ENCODE data around the gene TNS2. TPM values are rescaled to one million over a fixed set of nuclear protein-coding genes. Genes with fewer than 3 reads are reported as not detected.
A peak's percentile ranks its signal among the peaks of the same experiment; 100 is the strongest.

Gene TNS2
- total and polyA plus RNA-seq, 4 donors: 130 to 412 (median 236) TPM

DNA sequence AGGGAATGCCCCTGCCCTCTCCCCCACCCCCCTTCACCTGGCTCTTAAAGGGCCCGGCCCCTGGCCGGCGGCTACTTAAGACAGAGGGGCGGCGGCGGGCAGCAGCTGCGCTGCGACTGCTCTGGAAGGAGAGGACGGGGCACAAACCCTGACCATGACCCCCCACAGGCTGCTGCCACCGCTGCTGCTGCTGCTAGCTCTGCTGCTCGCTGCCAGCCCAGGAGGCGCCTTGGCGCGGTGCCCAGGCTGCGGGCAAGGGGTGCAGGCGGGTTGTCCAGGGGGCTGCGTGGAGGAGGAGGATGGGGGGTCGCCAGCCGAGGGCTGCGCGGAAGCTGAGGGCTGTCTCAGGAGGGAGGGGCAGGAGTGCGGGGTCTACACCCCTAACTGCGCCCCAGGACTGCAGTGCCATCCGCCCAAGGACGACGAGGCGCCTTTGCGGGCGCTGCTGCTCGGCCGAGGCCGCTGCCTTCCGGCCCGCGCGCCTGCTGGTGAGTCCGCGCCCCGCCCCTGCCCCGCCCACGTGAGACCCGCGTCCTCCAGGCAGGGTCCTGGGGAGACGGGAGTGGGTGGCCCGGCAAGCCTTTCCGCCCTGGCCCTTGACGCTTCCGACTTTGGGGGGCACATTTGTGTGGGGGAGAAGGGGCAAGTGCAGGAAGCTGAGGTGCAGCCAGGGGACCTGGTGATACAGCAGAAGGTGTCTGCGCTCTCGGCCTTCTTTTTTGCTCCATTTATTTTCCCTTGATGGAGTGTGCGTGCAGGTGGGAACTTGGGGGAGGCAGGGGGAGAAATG is 47.9 kb downstream of the TNS2 start, which contains the start of gene IGFBP6:
IGFBP6 (plus strand) TSS at position 104 of the 790 bp plus-strand sequence; CDS start at position 155, 51 bp downstream.
- DNase-seq (peak; percentile 83 to 91), ATAC-seq (ENCODE audit: low FRiP score) (peak; percentile 82)
- H3K4me1 ChIP-seq (ENCODE audit: control insufficient read depth in 1 of 2, insufficient read depth in 2 of 2, low read length in 2 of 2): no peaks in the 10 kb centered on the region
- peak within 1 kb of the TSS; percentile 55 to 87 for H3K4me3 ChIP-seq (ENCODE audit: low read length in 2 of 2)
- 1% methylated on average over 28 to 51 of the region's 51 CpGs for WGBS, 2 donors
- H3K27ac ChIP-seq (ENCODE audit: low read depth in 1 of 2, low read length in 2 of 2): peak within 1 kb of the TSS; percentile 60 to 97
- H3K36me3 ChIP-seq (ENCODE audit: control insufficient read depth in 1 of 2, insufficient read depth in 2 of 2, low read length in 1 of 2): no peaks in the 10 kb centered on the region
- H3K9me3 ChIP-seq (ENCODE audit: control insufficient read depth, low read length): no peaks in the 10 kb centered on the region
- intact Hi-C loops (cut with DNase I): loop anchor here in 1 of 2 donors (2.0 kb wide), 2 partner anchors 19 to 31 kb away; partner anchors contain the start of gene SPRYD3
- H3K27me3 ChIP-seq (ENCODE audit: control insufficient read depth in 1 of 2, insufficient read depth in 2 of 2, low read length in 1 of 2): no peaks in the 10 kb centered on the region

DNA sequence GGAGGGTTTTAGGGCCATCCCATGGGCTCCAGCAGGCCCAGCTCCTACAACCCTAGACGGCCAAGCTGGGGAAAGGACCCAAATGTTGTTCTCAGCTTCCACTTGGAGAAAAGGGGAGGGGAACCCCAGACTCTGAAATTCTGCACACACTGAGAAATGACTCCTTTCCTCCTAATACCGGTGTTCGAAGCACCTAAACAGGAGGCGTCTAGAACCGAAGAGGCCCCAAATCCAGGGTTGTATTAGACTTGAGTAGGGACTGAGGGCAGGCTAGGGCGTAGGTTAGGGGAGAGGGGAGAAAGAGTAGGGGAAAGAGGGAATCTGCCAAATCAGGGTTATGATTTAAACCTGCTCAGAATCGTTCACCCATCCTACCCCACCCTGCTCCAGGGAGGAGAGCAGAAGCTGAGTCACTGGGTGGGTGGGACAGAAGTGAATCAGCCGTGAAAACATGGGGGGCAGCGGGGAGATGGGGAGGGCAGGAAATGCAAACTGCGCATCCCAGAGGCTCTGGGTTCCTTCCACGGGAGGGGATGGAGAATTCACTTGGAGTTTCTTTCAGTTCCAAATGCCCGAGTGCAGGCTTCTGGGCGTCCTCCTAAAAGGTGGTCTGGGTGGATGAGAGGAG is 48.6 kb downstream of the TNS2 start:
- WGBS, 2 donors: 23 to 24% methylated on average over 13 of the region's 13 CpGs
- H3K4me1 ChIP-seq (ENCODE audit: control insufficient read depth in 1 of 2, insufficient read depth in 2 of 2, low read length in 2 of 2): no peaks in the 10 kb centered on the region
- no peaks in the 10 kb centered on the region for H3K27me3 ChIP-seq (ENCODE audit: control insufficient read depth in 1 of 2, insufficient read depth in 2 of 2, low read length in 1 of 2)
- DNase-seq: peak; percentile 78 to 87
- H3K4me3 ChIP-seq (ENCODE audit: low read length in 2 of 2): peak overlapping the region; percentile 55 to 87
- H3K9me3 ChIP-seq (ENCODE audit: control insufficient read depth, low read length): no peaks in the 10 kb centered on the region
- intact Hi-C loops (cut with DNase I): loop anchor here in 1 of 2 donors (2.0 kb wide), 1 partner anchor 20 kb away; the partner anchor contains the start of gene SPRYD3
- no peaks in the 10 kb centered on the region for H3K36me3 ChIP-seq (ENCODE audit: control insufficient read depth in 1 of 2, insufficient read depth in 2 of 2, low read length in 1 of 2)
- H3K27ac ChIP-seq (ENCODE audit: low read depth in 1 of 2, low read length in 2 of 2): peak overlapping the region; percentile 60 to 97
- ATAC-seq (ENCODE audit: low FRiP score): peak; percentile 72

GRCh38 chr12:53099071-53099882 is 49.4 kb downstream of the TNS2 start:
- ATAC-seq (ENCODE audit: low FRiP score) (peak; percentile 89), DNase-seq (peak; percentile 94 to 98)
- Histone ChIP-seq H3K27me3 (ENCODE audit: control insufficient read depth in 1 of 2, insufficient read depth in 2 of 2, low read length in 1 of 2) (no peaks in the 10 kb centered on the region), H3K9me3 (ENCODE audit: control insufficient read depth, low read length) (no peaks in the 10 kb centered on the region), H3K27ac (ENCODE audit: low read depth in 1 of 2, low read length in 2 of 2) (peak overlapping the region; percentile 60 to 78), H3K4me3 (ENCODE audit: low read length in 2 of 2) (no peak overlapping the region), H3K36me3 (ENCODE audit: control insufficient read depth in 1 of 2, insufficient read depth in 2 of 2, low read length in 1 of 2) (no peaks in the 10 kb centered on the region), H3K4me1 (ENCODE audit: control insufficient read depth in 1 of 2, insufficient read depth in 2 of 2, low read length in 2 of 2) (no peaks in the 10 kb centered on the region)
- WGBS, 2 donors: 16 to 19% methylated on average over 6 of the region's 6 CpGs
- intact Hi-C loops (cut with DNase I): loop anchor here in 1 of 2 donors (2.0 kb wide), 1 partner anchor 20 kb away; the partner anchor contains the start of gene SPRYD3

- H3K4me3 ChIP-seq (ENCODE audit: low read length in 2 of 2): no peak overlapping the region
Measured at GRCh38 chr12:53100466-53101151, 50.7 kb downstream of the TNS2 start.

DNA sequence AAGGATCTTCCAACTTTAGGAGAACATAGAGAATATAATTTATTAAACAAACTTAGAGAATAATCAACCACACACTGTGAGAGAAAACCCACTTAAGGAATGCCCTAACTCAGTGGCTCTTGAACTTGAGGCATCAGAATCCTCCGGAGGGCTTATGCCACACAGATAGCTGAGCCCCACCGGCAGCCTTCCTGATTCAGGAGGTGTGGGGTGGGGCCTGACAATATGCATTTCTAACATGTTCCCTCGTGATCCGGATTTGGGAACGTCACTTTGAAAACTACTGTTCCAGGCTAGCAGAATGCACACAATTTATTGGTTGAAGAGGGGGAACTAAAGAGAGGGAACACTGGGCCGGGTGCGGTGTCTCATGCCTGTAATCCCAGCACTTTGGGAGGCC is 51.4 kb downstream of the TNS2 start:
- Histone ChIP-seq H3K27me3 (ENCODE audit: control insufficient read depth in 1 of 2, insufficient read depth in 2 of 2, low read length in 1 of 2) (no peaks in the 10 kb centered on the region), H3K4me1 (ENCODE audit: control insufficient read depth in 1 of 2, insufficient read depth in 2 of 2, low read length in 2 of 2) (no peaks in the 10 kb centered on the region), H3K9me3 (ENCODE audit: control insufficient read depth, low read length) (no peaks in the 10 kb centered on the region), H3K27ac (ENCODE audit: low read depth in 1 of 2, low read length in 2 of 2) (no peak overlapping the region), H3K36me3 (ENCODE audit: control insufficient read depth in 1 of 2, insufficient read depth in 2 of 2, low read length in 1 of 2) (no peaks in the 10 kb centered on the region), H3K4me3 (ENCODE audit: low read length in 2 of 2) (no peak overlapping the region)
- intact Hi-C loops (cut with DNase I): loop anchor here in 1 of 2 donors (5.0 kb wide), 1 partner anchor 34 kb away; no protein-coding TSS in a partner anchor
- 85 to 92% methylated on average over 7 of the region's 7 CpGs for WGBS, 2 donors
- ATAC-seq (ENCODE audit: low FRiP score) (no peak), DNase-seq (peak in 1 of 2 donors; percentile 54)

More at GRCh38 chr12:53100466-53101151, 50.7 kb downstream of the TNS2 start:
- no peak overlapping the region for H3K27ac ChIP-seq (ENCODE audit: low read depth in 1 of 2, low read length in 2 of 2)
- H3K36me3 ChIP-seq (ENCODE audit: control insufficient read depth in 1 of 2, insufficient read depth in 2 of 2, low read length in 1 of 2): no peaks in the 10 kb centered on the region
- ATAC-seq (ENCODE audit: low FRiP score) (no peak), DNase-seq (peak in 1 of 2 donors; percentile 64)
- no peaks in the 10 kb centered on the region for H3K9me3 ChIP-seq (ENCODE audit: control insufficient read depth, low read length)
- 90 to 95% methylated on average over 13 of the region's 13 CpGs for WGBS, 2 donors
- no peaks in the 10 kb centered on the region for H3K27me3 ChIP-seq (ENCODE audit: control insufficient read depth in 1 of 2, insufficient read depth in 2 of 2, low read length in 1 of 2)
- H3K4me1 ChIP-seq (ENCODE audit: control insufficient read depth in 1 of 2, insufficient read depth in 2 of 2, low read length in 2 of 2): no peaks in the 10 kb centered on the region
- intact Hi-C loops (cut with DNase I): loop anchor here in 1 of 2 donors (5.0 kb wide), 1 partner anchor 33 kb away; no protein-coding TSS in a partner anchor

GRCh38 chr12:53101931-53102781 is 52.3 kb downstream of the TNS2 start:
- no peaks in the 10 kb centered on the region for H3K36me3 ChIP-seq (ENCODE audit: control insufficient read depth in 1 of 2, insufficient read depth in 2 of 2, low read length in 1 of 2)
- DNase-seq: peak in 1 of 2 donors; percentile 75
- intact Hi-C loops (cut with DNase I): loop anchor here in 1 of 2 donors (5.0 kb wide), 1 partner anchor 35 kb away; no protein-coding TSS in a partner anchor
- H3K4me1 ChIP-seq (ENCODE audit: control insufficient read depth in 1 of 2, insufficient read depth in 2 of 2, low read length in 2 of 2): peaks cover 0 to 3% of the 10 kb centered on the region in 2 donors
- no peaks in the 10 kb centered on the region for H3K9me3 ChIP-seq (ENCODE audit: control insufficient read depth, low read length)
- H3K4me3 ChIP-seq (ENCODE audit: low read length in 2 of 2): no peak overlapping the region
- no peaks in the 10 kb centered on the region for H3K27me3 ChIP-seq (ENCODE audit: control insufficient read depth in 1 of 2, insufficient read depth in 2 of 2, low read length in 1 of 2)
- 86 to 87% methylated on average over 11 to 12 of the region's 12 CpGs for WGBS, 2 donors
- no peak for ATAC-seq (ENCODE audit: low FRiP score)
- H3K27ac ChIP-seq (ENCODE audit: low read depth in 1 of 2, low read length in 2 of 2): no peak overlapping the region

Measured in aorta (tissue), 5 donors.